NCI-H2107 treated with DMSO at 0.1 percent for 48 hours (cell line): Measurements from ENCODE around the gene WIZ.

ENCODE experiments used
- DNase-seq: peaks from one replicate; lab custom pipeline; 2025; ENCODE audit not compliant: unreplicated experiment; lab: John Stamatoyannopoulos, UW

Gene WIZ

GRCh38 chr19:15430526-15431120, 19.1 kb downstream of the WIZ start:
- DNase-seq: no peak

GRCh38 chr19:15429825-15430467, 19.8 kb downstream of the WIZ start:
- DNase-seq: no peak

GRCh38 chr19:15428956-15429824, 20.6 kb downstream of the WIZ start:
- no peak for DNase-seq

GRCh38 chr19:15427991-15428471, 21.7 kb downstream of the WIZ start:
- DNase-seq: no peak

GRCh38 chr19:15427350-15427700, 22.4 kb downstream of the WIZ start:
- DNase-seq: no peak

- no peak for DNase-seq
These were observed 23.0 kb downstream of the WIZ start for GRCh38 chr19:15426485-15427349.

- no peak for DNase-seq
These were observed 24.3 kb downstream of the WIZ start for GRCh38 chr19:15425321-15425950.

- no peak for DNase-seq
These were observed 25.0 kb downstream of the WIZ start for GRCh38 chr19:15424692-15425272.

- DNase-seq: no peak
These were observed 25.6 kb downstream of the WIZ start for GRCh38 chr19:15424121-15424520.

- DNase-seq: no peak
These were observed 26.6 kb downstream of the WIZ start for GRCh38 chr19:15423130-15423529.

- DNase-seq: no peak
These were observed 27.3 kb downstream of the WIZ start for GRCh38 chr19:15422296-15423075.

GRCh38 chr19:15421721-15422260, 28.0 kb downstream of the WIZ start:
- DNase-seq: no peak

GRCh38 chr19:15421136-15421695, 28.5 kb downstream of the WIZ start:
- no peak for DNase-seq

GRCh38 chr19:15419413-15420025, 30.2 kb downstream of the WIZ start:
- no peak for DNase-seq

- peak; percentile 99 for DNase-seq
These were observed 31.0 kb downstream of the WIZ start, which contains the start of gene AKAP8L for GRCh38 chr19:15418579-15419412. TSS of gene AKAP8L (minus strand) at chr19:15418988. CDS start at chr19:15418923, 65 bp downstream.

GRCh38 chr19:15418231-15418578, 31.6 kb downstream of the WIZ start:
- DNase-seq: no peak

GRCh38 chr19:15417699-15418098, 32.1 kb downstream of the WIZ start:
- DNase-seq: no peak
